ENCODE measurements around the gene CD22.

DNA sequence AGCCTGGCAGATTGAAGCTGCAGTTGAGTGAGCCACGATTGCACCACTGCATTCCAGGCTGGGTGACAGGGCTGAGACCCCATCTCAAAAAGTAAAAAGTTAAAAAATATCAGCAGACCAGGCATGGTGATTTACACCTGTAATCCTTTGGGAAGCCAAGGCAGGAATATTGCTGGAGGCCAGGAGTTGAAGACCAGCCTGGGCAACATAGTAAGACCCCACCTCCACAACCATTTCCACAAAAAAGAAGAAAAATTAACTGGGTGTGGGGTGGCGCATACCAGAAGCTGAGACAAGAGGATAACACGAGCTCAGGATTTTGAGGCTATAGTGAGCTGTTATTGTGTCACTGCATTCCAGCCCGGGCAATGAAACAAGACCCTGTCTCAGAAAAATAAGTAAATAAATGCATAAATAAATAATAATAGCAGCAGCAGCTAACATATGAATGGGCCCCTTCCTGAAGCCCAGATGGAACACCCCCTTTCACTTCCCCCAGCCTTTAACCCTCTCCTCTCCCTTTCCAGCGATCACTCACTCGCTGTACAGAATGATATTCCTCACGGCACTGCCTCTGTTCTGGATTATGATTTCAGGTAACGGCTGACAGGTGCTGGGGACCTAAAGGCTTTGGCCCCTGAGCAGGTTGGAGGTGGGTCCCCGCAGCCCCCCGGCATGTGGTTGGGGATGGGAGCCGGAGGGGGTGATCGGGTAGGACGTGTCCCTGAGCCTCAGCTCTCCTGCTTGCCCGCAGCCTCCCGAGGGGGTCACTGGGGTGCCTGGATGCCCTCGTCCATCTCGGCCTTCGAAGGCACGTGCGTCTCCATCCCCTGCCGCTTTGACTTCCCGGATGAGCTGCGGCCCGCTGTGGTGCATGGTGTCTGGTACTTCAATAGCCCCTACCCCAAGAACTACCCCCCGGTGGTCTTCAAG is 33.9 kb upstream of the CD22 start:
- TF ChIP-seq HDGF (IDR thresholded peaks at IDR 0.05; ENCODE audit: borderline replicate concordance) (no peak), TARDBP (IDR thresholded peaks at IDR 0.05) (no peak)

All from HEK293T (cell line).